Stomach (tissue), 4 donors: Measurements from ENCODE around the gene TRIM14.

Experiments used
- EP300 ChIP-seq: sonication (generic); formaldehyde crosslinking; IDR thresholded peaks from one replicate; pipeline ENCODE4 v1.6.1; 2017; ENCODE audit warnings: antibody characterized with exemption
- POLR2AphosphoS5 ChIP-seq, 3 donors: sonication (generic); formaldehyde crosslinking; IDR thresholded peaks; one replicate each; pipeline ENCODE4 v1.6.1; 2016; ENCODE audit warnings: antibody characterized with exemption in 3 of 3
- TF ChIP-seq, protein P1 (sequence below), 7 experiments: fragments of 450-650 bp in 4 of 7; fragments of 200-600 bp in 3 of 7; sonication (generic) in 3 of 7; IDR thresholded peaks; one replicate each; pipeline ENCODE4 v1.5.1; 2016 to 2019; ENCODE audit warnings: antibody characterized with exemption in 7 of 7, control low read depth in 2 of 7, mild to moderate bottlenecking in 1 of 7

DNA sequence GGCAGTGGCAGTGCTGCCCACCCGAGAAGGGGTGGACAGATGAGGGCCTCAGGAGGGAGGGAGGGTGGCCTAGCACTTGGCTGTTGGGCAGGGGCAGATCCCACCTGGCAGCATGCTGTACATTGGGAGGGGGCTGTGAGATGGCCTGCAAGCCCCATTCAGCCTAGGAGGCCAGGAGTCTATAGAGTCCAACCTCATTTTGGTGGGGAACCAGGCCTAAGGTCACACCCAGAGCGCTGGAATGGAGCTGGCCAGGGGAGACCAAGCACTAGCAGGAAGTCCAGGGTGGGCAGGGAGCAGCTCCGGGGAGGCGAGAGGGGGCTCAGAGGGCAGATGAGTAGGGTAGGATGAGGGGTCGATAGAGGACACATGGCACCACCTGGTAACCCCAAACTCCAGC, 22.9 kb downstream of the TRIM14 start:
- no peak for TF ChIP-seq EP300
- TF ChIP-seq, protein P1, sequence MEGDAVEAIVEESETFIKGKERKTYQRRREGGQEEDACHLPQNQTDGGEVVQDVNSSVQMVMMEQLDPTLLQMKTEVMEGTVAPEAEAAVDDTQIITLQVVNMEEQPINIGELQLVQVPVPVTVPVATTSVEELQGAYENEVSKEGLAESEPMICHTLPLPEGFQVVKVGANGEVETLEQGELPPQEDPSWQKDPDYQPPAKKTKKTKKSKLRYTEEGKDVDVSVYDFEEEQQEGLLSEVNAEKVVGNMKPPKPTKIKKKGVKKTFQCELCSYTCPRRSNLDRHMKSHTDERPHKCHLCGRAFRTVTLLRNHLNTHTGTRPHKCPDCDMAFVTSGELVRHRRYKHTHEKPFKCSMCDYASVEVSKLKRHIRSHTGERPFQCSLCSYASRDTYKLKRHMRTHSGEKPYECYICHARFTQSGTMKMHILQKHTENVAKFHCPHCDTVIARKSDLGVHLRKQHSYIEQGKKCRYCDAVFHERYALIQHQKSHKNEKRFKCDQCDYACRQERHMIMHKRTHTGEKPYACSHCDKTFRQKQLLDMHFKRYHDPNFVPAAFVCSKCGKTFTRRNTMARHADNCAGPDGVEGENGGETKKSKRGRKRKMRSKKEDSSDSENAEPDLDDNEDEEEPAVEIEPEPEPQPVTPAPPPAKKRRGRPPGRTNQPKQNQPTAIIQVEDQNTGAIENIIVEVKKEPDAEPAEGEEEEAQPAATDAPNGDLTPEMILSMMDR (IDR thresholded peaks at IDR 0.05) = no peak
- TF ChIP-seq POLR2AphosphoS5 (IDR thresholded peaks at IDR 0.05) = no peak
